Kidney (tissue), 14 donors: ENCODE measurements around the gene CAMKMT. TPM values are rescaled to one million over a fixed set of nuclear protein-coding genes. Genes with fewer than 3 reads are reported as not detected.

Experiments
- DNase-seq, 5 donors: peaks; one replicate each; pipeline ENCODE4 v3.0.0-alpha.2; 2013 to 2020
- FAIRE-seq: peaks from 2 replicates; lab custom pipeline; 2012; peaks lifted over from hg19 to GRCh38; lab: Jason Lieb, UNC
- H3K27ac ChIP-seq, 2 donors: one replicate each; pipeline ENCODE4 v1.7.0; 2013; ENCODE audit warnings: low read depth in 2 of 2, low read length in 2 of 2, inconsistent platforms in 1 of 2
- H3K27me3 ChIP-seq: one replicate; pipeline ENCODE4 v1.7.1; 2013; ENCODE audit warnings: low read length, inconsistent platforms; ENCODE audit not compliant: control insufficient read depth, insufficient read depth
- H3K36me3 ChIP-seq, 3 donors: one replicate each; pipeline versions ENCODE4 v1.7.0 to v1.7.1; 2013; ENCODE audit warnings: low read length in 3 of 3, control low read depth in 1 of 3, inconsistent platforms in 1 of 3; ENCODE audit not compliant: insufficient read depth in 3 of 3, control insufficient read depth in 2 of 3
- H3K4me1 ChIP-seq, 3 donors: one replicate each; pipeline versions ENCODE4 v1.7.0 to v1.7.1; 2013; ENCODE audit warnings: low read length in 3 of 3, inconsistent platforms in 1 of 3, low read depth in 1 of 3; ENCODE audit not compliant: control insufficient read depth in 2 of 3, insufficient read depth in 2 of 3
- H3K4me3 ChIP-seq, 3 donors: one replicate each; pipeline versions ENCODE4 v1.7.0 to v1.8.1; 2013; ENCODE audit warnings: low read length in 3 of 3, control low read depth in 1 of 3, inconsistent platforms in 1 of 3
- H3K9ac ChIP-seq, 3 donors: one replicate each; pipeline versions ENCODE4 v1.7.0 to v1.7.1; 2013; ENCODE audit warnings: low read length in 3 of 3, control low read depth in 1 of 3, inconsistent platforms in 1 of 3
- H3K9me3 ChIP-seq, 3 donors: one replicate each; pipeline versions ENCODE4 v1.7.0 to v1.7.1; 2013; ENCODE audit warnings: low read length in 3 of 3, control low read depth in 1 of 3, inconsistent platforms in 1 of 3; ENCODE audit not compliant: control insufficient read depth in 2 of 3, insufficient read depth in 1 of 3
- intact Hi-C: fragments of 100-400 bp; cut with DNase I; formaldehyde crosslinking; loops from one replicate; pipeline ENCODE4 v1.11.1; 2022
- polyA plus RNA-seq: library from polyadenylated mRNA; stranded (reverse); fragments of 350-450 nt; fragmentation: Illumina TruSeq; extraction: RNeasy Lipid Tissue Mini Kit (QIAGEN cat#74804); gene quantifications from one replicate; pipeline ENCODE4 v1.2.3, GENCODE V29; 2014; ENCODE audit warnings: low read depth, low replicate concordance; ENCODE audit not compliant: insufficient read depth
- total RNA-seq: library from RNA; stranded (reverse); fragmentation: NEBNext Ultra II Directional; extraction: Animal tissue kit (Norgen Biotek cat#: 25700); gene quantifications from one replicate; pipeline ENCODE4 v1.2.1, GENCODE V29; 2021
- TF ChIP-seq, protein P1 (sequence below): IDR thresholded peaks from 3 replicates; pipeline ENCODE4 v1.5.1; 2012; ENCODE audit warnings: mild to moderate bottlenecking, moderate library complexity, borderline replicate concordance; ENCODE audit not compliant: insufficient read depth; ENCODE audit errors: extremely low read depth
- donor health status: control.
- donor health status: control.
- donor health status: control.
- donor health status: control.
- donor health status: control.
- donor health status: DM: yes; HTN: yes; CAD: no.
- donor health status: Normal renal cell carcinoma (clear cell type).

CAMKMT gene
- total and polyA plus RNA-seq, 2 donors from 2014 or later, result 9.9 to 14.5 TPM

DNA sequence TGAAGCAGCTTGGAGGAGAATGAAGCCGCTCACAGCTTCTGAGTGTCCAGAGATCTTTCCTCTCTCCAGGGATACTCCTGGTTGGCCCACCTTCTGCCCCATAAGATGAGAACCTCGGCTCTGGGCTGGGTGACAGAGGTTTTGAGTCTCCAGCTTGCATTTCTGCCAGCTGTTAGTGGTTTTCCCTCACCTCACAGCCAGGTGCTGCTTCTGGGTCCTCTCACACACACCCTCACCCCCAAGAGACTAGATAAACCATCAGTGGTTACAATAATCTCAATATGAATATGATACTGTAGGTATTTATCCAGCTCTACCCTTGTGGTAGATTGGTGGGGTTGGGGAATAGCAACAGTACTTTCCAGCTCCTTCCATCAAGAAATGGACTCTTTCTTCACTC, 418.0 kb downstream of the CAMKMT start:
- Histone ChIP-seq H3K4me3 (peak overlapping the region in 2 of 3 donors; percentile 44 to 57), H3K27me3 (peaks cover 4% of the 10 kb centered on the region), H3K9me3 (peaks cover 0 to 14% (median 0%) of the 10 kb centered on the region in 3 donors), H3K36me3 (no peaks in the 10 kb centered on the region), H3K4me1 (peaks cover 0 to 13% (median 2%) of the 10 kb centered on the region in 3 donors), H3K27ac (no peak overlapping the region), H3K9ac (no peak overlapping the region)
- DNase-seq (no peak), FAIRE-seq (no peak)
- TF ChIP-seq, protein P1, sequence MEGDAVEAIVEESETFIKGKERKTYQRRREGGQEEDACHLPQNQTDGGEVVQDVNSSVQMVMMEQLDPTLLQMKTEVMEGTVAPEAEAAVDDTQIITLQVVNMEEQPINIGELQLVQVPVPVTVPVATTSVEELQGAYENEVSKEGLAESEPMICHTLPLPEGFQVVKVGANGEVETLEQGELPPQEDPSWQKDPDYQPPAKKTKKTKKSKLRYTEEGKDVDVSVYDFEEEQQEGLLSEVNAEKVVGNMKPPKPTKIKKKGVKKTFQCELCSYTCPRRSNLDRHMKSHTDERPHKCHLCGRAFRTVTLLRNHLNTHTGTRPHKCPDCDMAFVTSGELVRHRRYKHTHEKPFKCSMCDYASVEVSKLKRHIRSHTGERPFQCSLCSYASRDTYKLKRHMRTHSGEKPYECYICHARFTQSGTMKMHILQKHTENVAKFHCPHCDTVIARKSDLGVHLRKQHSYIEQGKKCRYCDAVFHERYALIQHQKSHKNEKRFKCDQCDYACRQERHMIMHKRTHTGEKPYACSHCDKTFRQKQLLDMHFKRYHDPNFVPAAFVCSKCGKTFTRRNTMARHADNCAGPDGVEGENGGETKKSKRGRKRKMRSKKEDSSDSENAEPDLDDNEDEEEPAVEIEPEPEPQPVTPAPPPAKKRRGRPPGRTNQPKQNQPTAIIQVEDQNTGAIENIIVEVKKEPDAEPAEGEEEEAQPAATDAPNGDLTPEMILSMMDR, result no peak
- intact Hi-C loops, result no loop called here

DNA sequence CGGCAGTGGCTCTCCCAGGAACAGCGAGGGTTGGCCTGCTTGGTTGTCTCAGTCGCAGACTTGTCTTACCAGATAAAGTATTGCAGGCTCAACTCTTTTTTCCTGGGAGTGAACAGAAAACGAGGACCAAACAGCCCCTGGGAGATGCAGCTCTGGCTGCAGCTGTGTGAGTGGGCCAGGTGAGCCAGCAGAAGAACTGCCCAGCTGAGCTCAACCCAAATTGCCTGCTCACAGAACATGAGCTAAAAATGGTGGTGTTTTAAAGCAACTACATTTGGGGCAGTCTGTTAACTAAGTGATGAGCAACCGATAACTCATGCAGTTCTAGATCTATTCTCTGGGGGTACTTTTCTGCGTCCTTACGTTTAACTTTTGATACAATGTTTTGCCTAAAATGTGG, 418.7 kb downstream of the CAMKMT start:
- Histone ChIP-seq H3K4me1 (peaks cover 0 to 7% (median 2%) of the 10 kb centered on the region in 3 donors), H3K27me3 (no peaks in the 10 kb centered on the region), H3K36me3 (no peaks in the 10 kb centered on the region), H3K9me3 (peaks cover 0 to 14% (median 0%) of the 10 kb centered on the region in 3 donors), H3K9ac (no peak overlapping the region), H3K27ac (no peak overlapping the region), H3K4me3 (peak overlapping the region in 1 of 3 donors; percentile 57)
- intact Hi-C loops, result no loop called here
- no peak for DNase-seq
- TF ChIP-seq, protein P1, result no peak
- no peak for FAIRE-seq

DNA sequence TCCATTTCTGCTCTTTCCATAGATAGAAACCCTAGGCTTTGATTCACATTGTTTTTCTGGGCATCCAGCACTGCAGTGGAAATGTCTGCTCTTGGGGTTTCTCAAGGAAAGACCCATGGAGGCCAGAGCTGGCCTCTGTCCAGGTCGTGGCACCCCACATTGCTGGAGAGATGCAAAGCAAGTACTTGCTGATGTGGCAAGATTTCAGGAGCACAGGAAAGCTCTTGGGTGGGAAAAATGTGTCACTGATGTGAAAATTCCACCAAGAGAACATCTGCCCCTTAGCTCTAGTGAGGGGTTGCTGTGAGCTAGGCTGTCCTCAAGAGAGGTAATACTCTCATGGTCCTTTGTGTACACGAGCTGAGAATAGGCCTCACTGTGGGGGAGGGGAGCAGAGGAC, 423.7 kb downstream of the CAMKMT start:
- no peak for FAIRE-seq
- H3K36me3 ChIP-seq, result no peaks in the 10 kb centered on the region
- H3K4me3 ChIP-seq, result peak overlapping the region in 1 of 3 donors; percentile 7
- peaks cover 0 to 4% (median 4%) of the 10 kb centered on the region in 3 donors for H3K4me1 ChIP-seq
- no peak for DNase-seq
- peak overlapping the region; percentile 4 to 68 for H3K27ac ChIP-seq
- H3K9ac ChIP-seq, result no peak overlapping the region
- intact Hi-C loops, result no loop called here
- TF ChIP-seq, protein P1, result no peak
- no peaks in the 10 kb centered on the region for H3K27me3 ChIP-seq
- H3K9me3 ChIP-seq, result peaks cover 0 to 9% (median 0%) of the 10 kb centered on the region in 3 donors
